CD14-positive monocyte (primary cell): ENCODE measurements around the gene MZT1. TPM values are rescaled to one million over a fixed set of nuclear protein-coding genes. Genes with fewer than 3 reads are reported as not detected.
"Not testable (repeated sequence)": the region's sequence is repeated elsewhere in the genome, so short reads cannot be mapped to it uniquely, and the experiment has no call there.

Source experiments
- DNase-seq, 3 donors: peaks; one replicate each; pipeline ENCODE4 v3.0.0-alpha.2; 2011 to 2022
- H2AFZ ChIP-seq: 2 replicates; pipeline ENCODE4 v1.6.0; 2012; ENCODE audit warnings: mild to moderate bottlenecking, low read depth, low read length, inconsistent platforms; ENCODE audit not compliant: insufficient read depth, poor library complexity, severe bottlenecking
- H3K27ac ChIP-seq, 2 donors: 1 replicate in 1 of 2; 2 replicates in 1 of 2; pipeline ENCODE4 v1.5.1; 2012 to 2013; ENCODE audit warnings: low read length in 2 of 2, control low read depth in 1 of 2, inconsistent platforms in 1 of 2, low read depth in 1 of 2, mild to moderate bottlenecking in 1 of 2
- H3K27me3 ChIP-seq, 2 donors: one replicate each; pipeline versions ENCODE4 v1.6.0 to v1.6.1; 2011 to 2013; ENCODE audit warnings: low read length in 2 of 2; ENCODE audit not compliant: control insufficient read depth in 2 of 2, insufficient read depth in 2 of 2
- H3K36me3 ChIP-seq, 2 donors: replicated peaks in 1 of 2; 1 replicate in 1 of 2; 2 replicates in 1 of 2; pipeline versions ENCODE4 v1.5.1 to v1.6.1; 2012 to 2013; ENCODE audit warnings: low read length in 2 of 2, control low read depth in 1 of 2, inconsistent platforms in 1 of 2, mild to moderate bottlenecking in 1 of 2; ENCODE audit not compliant: insufficient read depth in 2 of 2, control insufficient read depth in 1 of 2
- H3K4me1 ChIP-seq, 2 donors: 1 replicate in 1 of 2; 2 replicates in 1 of 2; pipeline versions ENCODE4 v1.5.1 to v1.6.1; 2012 to 2013; ENCODE audit warnings: low read length in 2 of 2, control low read depth in 1 of 2, inconsistent platforms in 1 of 2, mild to moderate bottlenecking in 1 of 2, moderate library complexity in 1 of 2; ENCODE audit not compliant: insufficient read depth in 2 of 2, control insufficient read depth in 1 of 2
- H3K4me2 ChIP-seq: replicated peaks from 2 replicates; pipeline ENCODE3; 2012; ENCODE audit warnings: low read length, moderate library complexity, mild to moderate bottlenecking; ENCODE audit not compliant: poor library complexity, severe bottlenecking; ENCODE audit errors: extremely low read depth
- H3K4me3 ChIP-seq, 3 experiments: fragments of 200-600 bp in 1 of 3; sonication (generic) in 1 of 3; replicated peaks in 1 of 3; 1 replicate in 2 of 3; 2 replicates in 1 of 3; pipeline ENCODE4 v1.5.1; 2011 to 2013; ENCODE audit warnings: low read length in 3 of 3, mild to moderate bottlenecking in 3 of 3, control low read depth in 2 of 3, low read depth in 2 of 3, inconsistent platforms in 1 of 3, moderate library complexity in 1 of 3
- H3K79me2 ChIP-seq: 2 replicates; pipeline ENCODE4 v1.6.0; 2012; ENCODE audit warnings: mild to moderate bottlenecking, control low read depth, inconsistent platforms, low read length, moderate library complexity; ENCODE audit not compliant: insufficient read depth
- H3K9ac ChIP-seq: 2 replicates; pipeline ENCODE4 v1.6.0; 2017; ENCODE audit warnings: low read length, mild to moderate bottlenecking; ENCODE audit not compliant: insufficient read depth, poor library complexity, severe bottlenecking
- H3K9me3 ChIP-seq, 2 donors: replicated peaks in 1 of 2; 1 replicate in 1 of 2; 2 replicates in 1 of 2; pipeline versions ENCODE4 v1.5.1 to v1.6.1; 2012 to 2013; ENCODE audit warnings: low read length in 2 of 2, control low read depth in 1 of 2; ENCODE audit not compliant: control insufficient read depth in 1 of 2, insufficient read depth in 1 of 2
- H4K20me1 ChIP-seq: 2 replicates; pipeline ENCODE4 v1.6.0; 2012; ENCODE audit warnings: mild to moderate bottlenecking, low read length, control low read depth, moderate library complexity; ENCODE audit not compliant: insufficient read depth
- H3K27ac Mint-ChIP-seq, 7 donors: one replicate each; pipeline ENCODE4 v1.8.0; 2020; ENCODE audit warnings: mild to moderate bottlenecking in 7 of 7, mixed read lengths in 7 of 7, moderate library complexity in 6 of 7, inconsistent platforms in 2 of 7
- H3K27me3 Mint-ChIP-seq, 3 donors: one replicate each; pipeline ENCODE4 v1.8.0; 2021 to 2022; ENCODE audit warnings: low read depth in 3 of 3, mild to moderate bottlenecking in 3 of 3, mixed read lengths in 3 of 3, moderate library complexity in 3 of 3, inconsistent platforms in 1 of 3
- H3K36me3 Mint-ChIP-seq, 2 donors: one replicate each; pipeline ENCODE4 v1.8.0; 2020; ENCODE audit warnings: mixed read lengths in 2 of 2, inconsistent platforms in 1 of 2, mild to moderate bottlenecking in 1 of 2
- H3K4me1 Mint-ChIP-seq: one replicate; pipeline ENCODE4 v1.8.0; 2020; ENCODE audit warnings: mild to moderate bottlenecking, mixed read lengths
- H3K4me3 Mint-ChIP-seq, 2 donors: one replicate each; pipeline ENCODE4 v1.8.0; 2020; ENCODE audit warnings: mild to moderate bottlenecking in 2 of 2, mixed read lengths in 2 of 2, moderate library complexity in 1 of 2
- H3K9me3 Mint-ChIP-seq, 7 donors: one replicate each; pipeline ENCODE4 v1.8.0; 2020 to 2022; ENCODE audit warnings: mixed read lengths in 7 of 7, mild to moderate bottlenecking in 6 of 7, moderate library complexity in 6 of 7, inconsistent platforms in 2 of 7
- WGBS: methylation state at CpG from one replicate; pipeline ENCODE4 v1.1.5; 2013; ENCODE audit warnings: missing lambda C conversion rate; ENCODE audit not compliant: insufficient coverage; 5-methylcytosine and 5-hydroxymethylcytosine counted together
- intact Hi-C, 2 donors: fragments of 100-400 bp; cut with micrococcal nuclease; formaldehyde crosslinking; loops; one replicate each; pipeline versions ENCODE4 v1.15.0 to v1.15.1; 2023
- polyA plus RNA-seq, 3 donors: library from polyadenylated mRNA; depleted of rRNA in 1 of 3; unstranded in 2 of 3; stranded (reverse) in 1 of 3; fragments of 300-500 nt in 2 of 3; fragments of >200 nt in 1 of 3; fragmentation: Illumina TruSeq in 2 of 3; gene quantifications; 1 replicate in 2 of 3; 2 replicates in 1 of 3; pipeline ENCODE4 v1.2.3, GENCODE V29; 2012 to 2021
- TF ChIP-seq, protein P1 (sequence below): fragments of 200-600 bp; IDR thresholded peaks from one replicate; pipeline ENCODE4 v1.8.0; 2022; ENCODE audit warnings: antibody characterized with exemption, mild to moderate bottlenecking

The MZT1 gene
- polyA plus RNA-seq, 3 donors, result 2.5 to 4.9 (median 2.9) TPM

DNA sequence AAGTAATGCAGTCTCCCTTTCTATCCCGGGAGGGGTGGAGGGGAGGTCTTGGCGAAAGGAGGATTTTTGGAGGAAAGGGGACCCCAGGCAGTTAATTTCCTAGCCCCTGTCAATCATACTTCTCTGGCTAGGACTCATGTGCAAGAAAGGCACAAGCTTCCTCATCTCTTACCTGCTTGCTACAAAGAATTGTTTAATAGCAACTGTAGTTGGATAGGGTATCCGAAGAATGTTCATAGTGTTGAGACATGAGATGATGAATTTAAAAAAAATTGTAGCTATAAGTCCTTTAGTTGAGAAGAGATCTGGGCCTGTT lies 819 bp upstream of the MZT1 start:
- no peak for DNase-seq
- no peaks in the 10 kb centered on the region for H3K9me3 ChIP-seq
- Mint-ChIP-seq H3K36me3 (peaks cover 12 to 26% of the 10 kb centered on the region in 2 donors), H3K4me3 (peak overlapping the region; percentile 95 to 97), H3K27ac (peak overlapping the region; percentile 79 to 93 (median 89)), H3K4me1 (peaks cover 33% of the 10 kb centered on the region), H3K9me3 (no peaks in the 10 kb centered on the region), H3K27me3 (peaks cover 0 to 2% (median 0%) of the 10 kb centered on the region in 3 donors)
- peaks cover 93% of the 10 kb centered on the region for H3K79me2 ChIP-seq
- H3K36me3 ChIP-seq, result peaks cover 11 to 19% of the 10 kb centered on the region in 2 donors
- TF ChIP-seq, protein P1, sequence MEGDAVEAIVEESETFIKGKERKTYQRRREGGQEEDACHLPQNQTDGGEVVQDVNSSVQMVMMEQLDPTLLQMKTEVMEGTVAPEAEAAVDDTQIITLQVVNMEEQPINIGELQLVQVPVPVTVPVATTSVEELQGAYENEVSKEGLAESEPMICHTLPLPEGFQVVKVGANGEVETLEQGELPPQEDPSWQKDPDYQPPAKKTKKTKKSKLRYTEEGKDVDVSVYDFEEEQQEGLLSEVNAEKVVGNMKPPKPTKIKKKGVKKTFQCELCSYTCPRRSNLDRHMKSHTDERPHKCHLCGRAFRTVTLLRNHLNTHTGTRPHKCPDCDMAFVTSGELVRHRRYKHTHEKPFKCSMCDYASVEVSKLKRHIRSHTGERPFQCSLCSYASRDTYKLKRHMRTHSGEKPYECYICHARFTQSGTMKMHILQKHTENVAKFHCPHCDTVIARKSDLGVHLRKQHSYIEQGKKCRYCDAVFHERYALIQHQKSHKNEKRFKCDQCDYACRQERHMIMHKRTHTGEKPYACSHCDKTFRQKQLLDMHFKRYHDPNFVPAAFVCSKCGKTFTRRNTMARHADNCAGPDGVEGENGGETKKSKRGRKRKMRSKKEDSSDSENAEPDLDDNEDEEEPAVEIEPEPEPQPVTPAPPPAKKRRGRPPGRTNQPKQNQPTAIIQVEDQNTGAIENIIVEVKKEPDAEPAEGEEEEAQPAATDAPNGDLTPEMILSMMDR, result no peak
- H2AFZ ChIP-seq, result peak overlapping the region; percentile 94
- H3K27ac ChIP-seq, result peak overlapping the region; percentile 49 to 84
- peak overlapping the region; percentile 65 to 95 (median 93) for H3K4me3 ChIP-seq
- H3K4me2 ChIP-seq, result peak overlapping the region; percentile 94
- no peaks in the 10 kb centered on the region for H3K27me3 ChIP-seq
- H3K9ac ChIP-seq, result peak overlapping the region; percentile 74
- peaks cover 11% of the 10 kb centered on the region for H4K20me1 ChIP-seq
- intact Hi-C loops, result loop anchor here in 1 of 2 donors (5.0 kb wide), 1 partner anchor 54 kb away; the partner anchor contains the start of genes DIS3 and PIBF1
- peaks cover 19 to 39% of the 10 kb centered on the region in 2 donors for H3K4me1 ChIP-seq
- WGBS, result no CpG with 5 or more reads among the region's 3 CpGs

DNA sequence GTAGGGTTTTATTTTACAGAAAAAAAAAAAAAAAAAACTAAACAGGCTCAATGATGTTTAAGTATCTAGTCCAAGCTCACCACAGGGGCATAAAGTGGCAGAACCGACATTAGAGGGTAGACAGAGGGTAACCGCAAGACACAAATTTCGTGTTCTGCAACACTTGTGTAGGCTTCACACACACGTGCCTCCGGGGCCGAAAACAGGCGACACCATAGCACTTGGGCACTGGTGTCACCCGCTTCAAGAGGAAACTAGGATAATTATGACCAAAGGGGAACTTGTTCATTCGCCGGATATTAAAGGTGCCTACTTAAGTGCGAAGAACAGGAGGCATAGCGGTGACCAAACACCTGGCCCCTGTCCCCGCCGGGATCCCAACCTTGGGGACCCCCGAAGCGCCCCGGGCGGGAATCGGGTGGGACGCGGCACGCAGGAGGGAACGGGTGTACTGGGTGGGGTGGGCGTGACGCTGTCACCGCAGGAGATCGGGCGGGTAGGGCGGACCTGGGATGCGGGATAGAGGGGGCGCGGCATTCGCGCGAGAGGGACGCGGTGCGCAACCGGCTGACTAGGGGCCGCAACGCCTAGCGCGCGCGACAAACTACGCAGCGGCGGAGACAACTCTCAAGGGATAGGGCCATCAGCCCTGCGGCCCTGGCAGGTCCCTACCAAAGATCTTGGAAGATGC lies 558 bp downstream of the MZT1 start:
- Mint-ChIP-seq H3K27me3 (peaks cover 0 to 2% (median 0%) of the 10 kb centered on the region in 3 donors), H3K4me3 (peak overlapping the region; percentile 95 to 97), H3K36me3 (peaks cover 12 to 25% of the 10 kb centered on the region in 2 donors), H3K9me3 (peaks cover 0 to 3% (median 0%) of the 10 kb centered on the region in 7 donors), H3K4me1 (peaks cover 33% of the 10 kb centered on the region), H3K27ac (peak overlapping the region; percentile 78 to 95 (median 89))
- Histone ChIP-seq H3K27me3 (no peaks in the 10 kb centered on the region), H3K9me3 (no peaks in the 10 kb centered on the region), H3K36me3 (peaks cover 5 to 12% of the 10 kb centered on the region in 2 donors), H4K20me1 (peaks cover 11% of the 10 kb centered on the region), H3K79me2 (peaks cover 95% of the 10 kb centered on the region), H3K9ac (peak overlapping the region; percentile 78), H3K27ac (peak overlapping the region; percentile 63 to 78), H3K4me1 (peaks cover 19 to 39% of the 10 kb centered on the region in 2 donors), H3K4me3 (peak overlapping the region; percentile 93 to 97 (median 95)), H2AFZ (peak overlapping the region; percentile 93), H3K4me2 (peak overlapping the region; percentile 94)
- under 1% methylated on average over 49 of the region's 49 CpGs for WGBS
- TF ChIP-seq, protein P1, result no peak
- intact Hi-C loops, result loop anchor here (1.0 to 5.0 kb wide), 2 partner anchors 55 kb away; partner anchors contain the start of genes PIBF1 (in 2 of the 2) and DIS3 (in 1 of the 2)
- peak; percentile 36 to 46 (median 43) for DNase-seq

GRCh38 chr13:72726185-72726584 lies 1.2 kb downstream of the MZT1 start:
- Histone ChIP-seq H3K4me1 (peaks cover 19 to 39% of the 10 kb centered on the region in 2 donors), H3K4me3 (peak overlapping the region in 1 of 3 experiments; percentile 93), H3K36me3 (peaks cover 0 to 12% of the 10 kb centered on the region in 2 donors), H3K4me2 (peak overlapping the region; percentile 94), H3K27ac (peak overlapping the region in 1 of 2 donors; percentile 78), H3K79me2 (peaks cover 95% of the 10 kb centered on the region), H4K20me1 (peaks cover 11% of the 10 kb centered on the region)
- peak overlapping the region; percentile 18 to 97 for H3K4me3 Mint-ChIP-seq
- intact Hi-C loops, result loop anchor here in 1 of 2 donors (5.0 kb wide), 1 partner anchor 56 kb away; the partner anchor contains the start of genes DIS3 and PIBF1
- H3K4me1 Mint-ChIP-seq, result peaks cover 31% of the 10 kb centered on the region
- WGBS, result 93% methylated on average over 5 of the region's 15 CpGs
- not testable (repeated sequence) for H2AFZ ChIP-seq, H3K27me3 ChIP-seq, H3K9me3 ChIP-seq, H3K9ac ChIP-seq, DNase-seq, H3K9me3 Mint-ChIP-seq, H3K27me3 Mint-ChIP-seq
- H3K36me3 Mint-ChIP-seq, result peaks cover 6 to 23% of the 10 kb centered on the region in 2 donors
- H3K27ac Mint-ChIP-seq, result peak overlapping the region in 4 of 7 donors; percentile 17 to 78 (median 64)
